Measurements from ENCODE around the gene ALLC.

Gene ALLC

GRCh38 chr2:3708576-3708975 lies 50.6 kb downstream of the ALLC start:
- H2BK120ac ChIP-seq (ENCODE audit: low read depth, low read length), result no peak overlapping the region
- H4K8ac ChIP-seq (ENCODE audit: low read depth, low read length), result no peak overlapping the region
- no CpG with 5 or more reads among the region's 4 CpGs for WGBS (ENCODE audit: extremely low coverage, insufficient coverage, low lambda C conversion rate)
- no peak overlapping the region for H2BK15ac ChIP-seq (replicated peaks; ENCODE audit: low read depth)
- DNase-seq, result no peak
- no peak overlapping the region for H2AK5ac ChIP-seq (ENCODE audit: low read length)
- no peak overlapping the region for H3K9ac ChIP-seq (ENCODE audit: low read length)
- H2BK5ac ChIP-seq (ENCODE audit: low read length), result no peak overlapping the region
- H4K5ac ChIP-seq (ENCODE audit: low read length), result no peak overlapping the region
- no peak overlapping the region for H3K4ac ChIP-seq (ENCODE audit: low read depth, low read length)
- no peak overlapping the region for H3K56ac ChIP-seq (ENCODE audit: low read length)
- no peak overlapping the region for H3K27ac ChIP-seq (ENCODE audit: low read depth, low read length)
- H3K79me2 ChIP-seq (ENCODE audit: control insufficient read depth, insufficient read depth, low read length), result no peaks in the 10 kb centered on the region
- H3K27me3 ChIP-seq (ENCODE audit: insufficient read depth, low read length, poor library complexity), result no peaks in the 10 kb centered on the region
- no peak overlapping the region for H3K23ac ChIP-seq (ENCODE audit: low read length)
- no peak overlapping the region for H3K18ac ChIP-seq (ENCODE audit: low read length)
- H3K4me1 ChIP-seq (ENCODE audit: control insufficient read depth, low read depth, low read length), result no peaks in the 10 kb centered on the region
- H3K4me2 ChIP-seq (ENCODE audit: low read length), result no peak overlapping the region
- H3K36me3 ChIP-seq (ENCODE audit: control insufficient read depth, insufficient read depth, low read length), result no peaks in the 10 kb centered on the region
- no peak overlapping the region for H3K4me3 ChIP-seq (ENCODE audit: low read length)
- H3K79me1 ChIP-seq (ENCODE audit: low read length), result no peaks in the 10 kb centered on the region

- H2BK120ac ChIP-seq (ENCODE audit: low read depth, low read length), result no peak overlapping the region
- no peak overlapping the region for H3K56ac ChIP-seq (ENCODE audit: low read length)
- no peak overlapping the region for H3K27ac ChIP-seq (ENCODE audit: low read depth, low read length)
- no peaks in the 10 kb centered on the region for H3K79me2 ChIP-seq (ENCODE audit: control insufficient read depth, insufficient read depth, low read length)
- H3K36me3 ChIP-seq (ENCODE audit: control insufficient read depth, insufficient read depth, low read length), result no peaks in the 10 kb centered on the region
- H3K27me3 ChIP-seq (ENCODE audit: insufficient read depth, low read length, poor library complexity), result no peaks in the 10 kb centered on the region
- H3K4me1 ChIP-seq (ENCODE audit: control insufficient read depth, low read depth, low read length), result no peaks in the 10 kb centered on the region
- no peak overlapping the region for H3K18ac ChIP-seq (ENCODE audit: low read length)
- H4K5ac ChIP-seq (ENCODE audit: low read length), result no peak overlapping the region
- no peaks in the 10 kb centered on the region for H3K79me1 ChIP-seq (ENCODE audit: low read length)
- H2BK15ac ChIP-seq (replicated peaks; ENCODE audit: low read depth), result no peak overlapping the region
- H3K4me2 ChIP-seq (ENCODE audit: low read length), result no peak overlapping the region
- WGBS (ENCODE audit: extremely low coverage, insufficient coverage, low lambda C conversion rate), result no CpG with 5 or more reads among the region's 6 CpGs
- H2AK5ac ChIP-seq (ENCODE audit: low read length), result no peak overlapping the region
- H3K9ac ChIP-seq (ENCODE audit: low read length), result no peak overlapping the region
- H2BK5ac ChIP-seq (ENCODE audit: low read length), result no peak overlapping the region
- H3K4ac ChIP-seq (ENCODE audit: low read depth, low read length), result no peak overlapping the region
- no peak overlapping the region for H4K8ac ChIP-seq (ENCODE audit: low read depth, low read length)
- no peak overlapping the region for H3K23ac ChIP-seq (ENCODE audit: low read length)
- no peak for DNase-seq
- no peak overlapping the region for H3K4me3 ChIP-seq (ENCODE audit: low read length)
Measured at GRCh38 chr2:3709225-3709624, 51.2 kb downstream of the ALLC start.

- Histone ChIP-seq H3K4me3 (ENCODE audit: low read length) (no peak overlapping the region), H3K4ac (ENCODE audit: low read depth, low read length) (no peak overlapping the region), H3K18ac (ENCODE audit: low read length) (no peak overlapping the region), H3K56ac (ENCODE audit: low read length) (no peak overlapping the region), H3K4me2 (ENCODE audit: low read length) (no peak overlapping the region), H3K79me2 (ENCODE audit: control insufficient read depth, insufficient read depth, low read length) (no peaks in the 10 kb centered on the region), H2BK15ac (replicated peaks; ENCODE audit: low read depth) (no peak overlapping the region), H3K27ac (ENCODE audit: low read depth, low read length) (no peak overlapping the region), H3K27me3 (ENCODE audit: insufficient read depth, low read length, poor library complexity) (no peaks in the 10 kb centered on the region), H3K79me1 (ENCODE audit: low read length) (no peaks in the 10 kb centered on the region), H2AK5ac (ENCODE audit: low read length) (no peak overlapping the region), H2BK5ac (ENCODE audit: low read length) (no peak overlapping the region), H3K23ac (ENCODE audit: low read length) (no peak overlapping the region), H2BK120ac (ENCODE audit: low read depth, low read length) (no peak overlapping the region), H4K8ac (ENCODE audit: low read depth, low read length) (no peak overlapping the region), H3K36me3 (ENCODE audit: control insufficient read depth, insufficient read depth, low read length) (no peaks in the 10 kb centered on the region), H4K5ac (ENCODE audit: low read length) (no peak overlapping the region), H3K4me1 (ENCODE audit: control insufficient read depth, low read depth, low read length) (no peaks in the 10 kb centered on the region), H3K9ac (ENCODE audit: low read length) (no peak overlapping the region)
- WGBS (ENCODE audit: extremely low coverage, insufficient coverage, low lambda C conversion rate), result no CpG with 5 or more reads among the region's 3 CpGs
- no peak for DNase-seq
Measured at GRCh38 chr2:3712424-3712823, 54.4 kb downstream of the ALLC start.

- no peaks in the 10 kb centered on the region for H3K27me3 ChIP-seq (ENCODE audit: insufficient read depth, low read length, poor library complexity)
- DNase-seq, result no peak
- H2BK15ac ChIP-seq (replicated peaks; ENCODE audit: low read depth), result no peak overlapping the region
- H2BK5ac ChIP-seq (ENCODE audit: low read length), result no peak overlapping the region
- no peaks in the 10 kb centered on the region for H3K36me3 ChIP-seq (ENCODE audit: control insufficient read depth, insufficient read depth, low read length)
- no peak overlapping the region for H3K56ac ChIP-seq (ENCODE audit: low read length)
- no peak overlapping the region for H2BK120ac ChIP-seq (ENCODE audit: low read depth, low read length)
- H3K4ac ChIP-seq (ENCODE audit: low read depth, low read length), result no peak overlapping the region
- no peak overlapping the region for H3K23ac ChIP-seq (ENCODE audit: low read length)
- H3K9ac ChIP-seq (ENCODE audit: low read length), result no peak overlapping the region
- H4K5ac ChIP-seq (ENCODE audit: low read length), result no peak overlapping the region
- H3K79me2 ChIP-seq (ENCODE audit: control insufficient read depth, insufficient read depth, low read length), result no peaks in the 10 kb centered on the region
- WGBS (ENCODE audit: extremely low coverage, insufficient coverage, low lambda C conversion rate), result no CpG with 5 or more reads among the region's 10 CpGs
- no peak overlapping the region for H3K27ac ChIP-seq (ENCODE audit: low read depth, low read length)
- no peak overlapping the region for H3K4me3 ChIP-seq (ENCODE audit: low read length)
- H4K8ac ChIP-seq (ENCODE audit: low read depth, low read length), result no peak overlapping the region
- no peak overlapping the region for H2AK5ac ChIP-seq (ENCODE audit: low read length)
- H3K4me1 ChIP-seq (ENCODE audit: control insufficient read depth, low read depth, low read length), result no peaks in the 10 kb centered on the region
- H3K79me1 ChIP-seq (ENCODE audit: low read length), result no peaks in the 10 kb centered on the region
- no peak overlapping the region for H3K18ac ChIP-seq (ENCODE audit: low read length)
- H3K4me2 ChIP-seq (ENCODE audit: low read length), result no peak overlapping the region
Measured at GRCh38 chr2:3712831-3713503, 55.0 kb downstream of the ALLC start.

GRCh38 chr2:3718679-3719078 lies 60.7 kb downstream of the ALLC start:
- H2BK15ac ChIP-seq (replicated peaks; ENCODE audit: low read depth), result no peak overlapping the region
- no peak overlapping the region for H2BK5ac ChIP-seq (ENCODE audit: low read length)
- no peak overlapping the region for H2AK5ac ChIP-seq (ENCODE audit: low read length)
- no peaks in the 10 kb centered on the region for H3K36me3 ChIP-seq (ENCODE audit: control insufficient read depth, insufficient read depth, low read length)
- H4K8ac ChIP-seq (ENCODE audit: low read depth, low read length), result no peak overlapping the region
- H3K9ac ChIP-seq (ENCODE audit: low read length), result no peak overlapping the region
- H3K79me2 ChIP-seq (ENCODE audit: control insufficient read depth, insufficient read depth, low read length), result no peaks in the 10 kb centered on the region
- H3K4me3 ChIP-seq (ENCODE audit: low read length), result no peak overlapping the region
- H3K27me3 ChIP-seq (ENCODE audit: insufficient read depth, low read length, poor library complexity), result no peaks in the 10 kb centered on the region
- DNase-seq, result no peak
- H3K79me1 ChIP-seq (ENCODE audit: low read length), result no peaks in the 10 kb centered on the region
- no peak overlapping the region for H3K27ac ChIP-seq (ENCODE audit: low read depth, low read length)
- no peak overlapping the region for H2BK120ac ChIP-seq (ENCODE audit: low read depth, low read length)
- no peaks in the 10 kb centered on the region for H3K4me1 ChIP-seq (ENCODE audit: control insufficient read depth, low read depth, low read length)
- H3K18ac ChIP-seq (ENCODE audit: low read length), result no peak overlapping the region
- H3K4me2 ChIP-seq (ENCODE audit: low read length), result no peak overlapping the region
- no peak overlapping the region for H3K4ac ChIP-seq (ENCODE audit: low read depth, low read length)
- H3K56ac ChIP-seq (ENCODE audit: low read length), result no peak overlapping the region
- H3K23ac ChIP-seq (ENCODE audit: low read length), result no peak overlapping the region
- WGBS (ENCODE audit: extremely low coverage, insufficient coverage, low lambda C conversion rate), result no CpG with 5 or more reads among the region's 8 CpGs
- no peak overlapping the region for H4K5ac ChIP-seq (ENCODE audit: low read length)

GRCh38 chr2:3725002-3725401 lies 67.0 kb downstream of the ALLC start:
- Histone ChIP-seq H4K5ac (ENCODE audit: low read length) (no peak overlapping the region), H3K4me3 (ENCODE audit: low read length) (no peak overlapping the region), H3K56ac (ENCODE audit: low read length) (no peak overlapping the region), H3K4ac (ENCODE audit: low read depth, low read length) (no peak overlapping the region), H3K4me1 (ENCODE audit: control insufficient read depth, low read depth, low read length) (no peaks in the 10 kb centered on the region), H3K27me3 (ENCODE audit: insufficient read depth, low read length, poor library complexity) (no peaks in the 10 kb centered on the region), H3K36me3 (ENCODE audit: control insufficient read depth, insufficient read depth, low read length) (no peaks in the 10 kb centered on the region), H2BK5ac (ENCODE audit: low read length) (no peak overlapping the region), H3K18ac (ENCODE audit: low read length) (no peak overlapping the region), H3K4me2 (ENCODE audit: low read length) (no peak overlapping the region), H3K9ac (ENCODE audit: low read length) (no peak overlapping the region), H3K27ac (ENCODE audit: low read depth, low read length) (no peak overlapping the region), H3K79me2 (ENCODE audit: control insufficient read depth, insufficient read depth, low read length) (no peaks in the 10 kb centered on the region), H2AK5ac (ENCODE audit: low read length) (no peak overlapping the region), H3K79me1 (ENCODE audit: low read length) (no peaks in the 10 kb centered on the region), H3K23ac (ENCODE audit: low read length) (no peak overlapping the region), H2BK15ac (replicated peaks; ENCODE audit: low read depth) (no peak overlapping the region), H4K8ac (ENCODE audit: low read depth, low read length) (no peak overlapping the region), H2BK120ac (ENCODE audit: low read depth, low read length) (no peak overlapping the region)
- DNase-seq, result no peak
- WGBS (ENCODE audit: extremely low coverage, insufficient coverage, low lambda C conversion rate), result no CpG with 5 or more reads among the region's 11 CpGs
